GM19238 (cell line): ENCODE results near the gene ADK.
"Not testable (repeated sequence)": the region's sequence is repeated elsewhere in the genome, so short reads cannot be mapped to it uniquely, and the experiment has no call there.

ENCODE experiments used
- DNase-seq: peaks from one replicate; pipeline ENCODE4 v3.0.0; 2011; ENCODE audit warnings: low spot score; ENCODE audit not compliant: insufficient read length

Gene ADK

GRCh38 chr10:74179111-74179710 is 28.2 kb downstream of the ADK start:
- no peak for DNase-seq

GRCh38 chr10:74186678-74187077 is 35.7 kb downstream of the ADK start:
- no peak for DNase-seq

GRCh38 chr10:74187237-74187636 is 36.2 kb downstream of the ADK start:
- no peak for DNase-seq

- DNase-seq = not testable (repeated sequence)
Observed at GRCh38 chr10:74188617-74189016, 37.6 kb downstream of the ADK start.

- no peak for DNase-seq
Observed at GRCh38 chr10:74189999-74190421, 39.0 kb downstream of the ADK start.

- no peak for DNase-seq
Observed at GRCh38 chr10:74190494-74190893, 39.5 kb downstream of the ADK start.

GRCh38 chr10:74194545-74194944 is 43.5 kb downstream of the ADK start:
- DNase-seq = no peak

- no peak for DNase-seq
Observed at GRCh38 chr10:74194999-74195398, 44.0 kb downstream of the ADK start.

GRCh38 chr10:74199315-74199714 is 48.3 kb downstream of the ADK start:
- no peak for DNase-seq

- no peak for DNase-seq
Observed at GRCh38 chr10:74202356-74202755, 51.3 kb downstream of the ADK start.

GRCh38 chr10:74206746-74207145 is 55.7 kb downstream of the ADK start:
- DNase-seq = no peak

GRCh38 chr10:74207691-74208480 is 56.9 kb downstream of the ADK start:
- DNase-seq = no peak

GRCh38 chr10:74208997-74209396 is 58.0 kb downstream of the ADK start:
- no peak for DNase-seq

GRCh38 chr10:74213019-74213418 is 62.0 kb downstream of the ADK start:
- DNase-seq = no peak

- DNase-seq = no peak
Observed at GRCh38 chr10:74213571-74214162, 62.6 kb downstream of the ADK start.

- DNase-seq = not testable (repeated sequence)
Observed at GRCh38 chr10:74217110-74217509, 66.1 kb downstream of the ADK start.

- DNase-seq = not testable (repeated sequence)
Observed at GRCh38 chr10:74222467-74222866, 71.4 kb downstream of the ADK start.

GRCh38 chr10:74223755-74224529 is 72.9 kb downstream of the ADK start:
- DNase-seq = no peak

- DNase-seq = no peak
Observed at GRCh38 chr10:74227697-74228424, 76.8 kb downstream of the ADK start.

GRCh38 chr10:74231375-74231774 is 80.4 kb downstream of the ADK start:
- DNase-seq = no peak

- no peak for DNase-seq
Observed at GRCh38 chr10:74233281-74233680, 82.3 kb downstream of the ADK start.
